NCI-H1417 (cell line): ENCODE data around the gene CCDC9B.

Source experiments
- DNase-seq, 3 experiments: peaks; one replicate each; lab custom pipeline; 2025; lab: John Stamatoyannopoulos, UW

CCDC9B gene

DNA sequence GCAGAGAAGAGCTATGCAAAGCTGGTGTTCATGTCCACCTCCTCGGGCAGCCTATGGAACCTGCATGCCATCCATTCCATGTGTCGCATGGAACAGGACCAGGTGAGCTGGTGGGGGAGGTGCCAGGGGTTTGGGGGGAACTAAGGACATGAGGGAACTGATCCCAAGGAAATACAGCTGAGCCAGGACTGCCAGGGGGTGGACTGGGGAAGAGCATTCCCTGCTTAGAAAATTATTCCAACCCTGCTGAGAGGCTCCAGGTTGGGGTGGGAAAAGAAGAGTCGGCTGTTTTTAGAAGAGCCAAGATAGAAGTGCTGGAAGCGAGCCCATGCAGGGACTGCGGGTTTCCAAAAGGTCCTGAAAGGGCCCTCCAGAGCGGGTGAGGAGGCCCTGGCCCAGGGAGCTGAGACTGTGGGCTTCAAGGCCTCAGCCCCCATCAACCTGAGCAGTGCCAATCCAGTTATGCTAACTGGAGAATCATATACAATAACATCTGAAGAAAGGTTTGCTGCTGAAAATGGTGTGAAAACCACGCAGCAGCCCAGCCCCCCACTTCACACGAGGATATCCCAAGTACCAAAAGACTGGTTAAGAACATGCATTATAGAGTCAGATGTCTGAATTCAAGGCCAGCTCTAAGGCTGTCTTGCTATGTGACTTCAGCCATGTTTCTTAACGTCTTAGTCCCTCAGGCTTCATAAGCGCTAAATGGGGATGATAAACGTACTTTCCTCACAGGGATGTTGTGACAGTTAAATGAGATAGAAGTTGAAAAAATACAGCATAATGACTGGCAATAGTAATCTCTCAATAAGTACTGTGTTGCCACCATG, 25.1 kb upstream of the CCDC9B start:
- no peak for DNase-seq

DNA sequence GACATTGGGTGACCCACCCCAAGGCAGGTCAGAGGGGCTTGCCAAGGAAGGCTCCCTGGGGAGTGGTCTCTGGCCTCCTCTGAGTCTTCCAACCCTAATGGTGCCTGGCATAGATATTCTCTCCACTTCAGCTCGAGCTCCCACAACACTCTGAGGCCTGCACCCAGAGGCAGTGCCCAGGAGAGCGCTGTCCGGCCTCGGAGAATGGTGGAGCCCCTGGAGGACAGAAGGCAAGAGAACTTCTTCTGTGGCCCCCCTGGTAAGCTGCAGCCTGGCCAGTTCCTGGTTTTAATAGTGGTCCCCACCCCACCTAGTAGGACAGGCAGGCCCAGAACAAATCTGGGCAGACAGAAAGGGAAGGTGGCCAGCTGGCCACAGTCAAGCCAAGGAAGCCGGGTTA, 24.3 kb upstream of the CCDC9B start:
- DNase-seq, result no peak

DNA sequence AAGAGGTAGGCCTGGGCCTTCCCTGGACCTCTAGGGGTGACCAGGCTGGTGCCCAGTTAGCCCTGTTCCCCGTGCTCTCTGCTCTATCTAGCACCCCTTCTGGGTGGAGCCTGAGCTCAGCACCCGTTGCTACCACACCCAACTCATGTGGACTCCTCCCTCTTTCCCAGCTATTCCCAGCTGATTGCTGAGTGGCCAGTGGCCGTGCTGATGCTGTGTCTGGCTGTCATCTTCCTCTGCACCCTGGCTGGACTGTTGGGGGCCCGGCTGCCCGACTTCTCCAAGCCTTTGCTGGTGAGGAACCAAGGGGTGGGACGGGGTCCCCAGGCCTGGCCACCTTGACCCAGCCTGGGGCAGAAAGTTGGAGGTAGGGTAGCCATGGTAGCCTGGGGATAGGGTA, 23.5 kb upstream of the CCDC9B start:
- no peak for DNase-seq

DNA sequence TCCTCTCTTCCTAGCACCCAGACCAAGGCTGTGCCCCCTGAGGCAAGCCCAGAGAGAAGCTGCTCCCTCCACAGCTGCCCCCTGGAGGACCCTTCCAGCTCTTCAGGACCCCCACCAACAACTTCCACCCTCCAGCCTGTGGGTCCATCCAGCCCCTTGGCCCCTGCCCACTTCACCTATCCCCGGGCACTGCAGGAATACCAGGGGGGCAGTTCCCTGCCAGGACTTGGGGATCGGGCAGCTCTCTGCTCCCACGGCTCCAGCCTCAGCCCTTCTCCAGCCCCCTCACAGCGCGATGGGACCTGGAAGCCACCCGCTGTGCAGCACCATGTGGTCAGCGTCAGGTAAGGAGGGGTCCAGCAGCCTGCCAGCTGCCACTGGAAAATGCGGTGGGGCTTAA, 22.9 kb upstream of the CCDC9B start:
- DNase-seq, result no peak

DNA sequence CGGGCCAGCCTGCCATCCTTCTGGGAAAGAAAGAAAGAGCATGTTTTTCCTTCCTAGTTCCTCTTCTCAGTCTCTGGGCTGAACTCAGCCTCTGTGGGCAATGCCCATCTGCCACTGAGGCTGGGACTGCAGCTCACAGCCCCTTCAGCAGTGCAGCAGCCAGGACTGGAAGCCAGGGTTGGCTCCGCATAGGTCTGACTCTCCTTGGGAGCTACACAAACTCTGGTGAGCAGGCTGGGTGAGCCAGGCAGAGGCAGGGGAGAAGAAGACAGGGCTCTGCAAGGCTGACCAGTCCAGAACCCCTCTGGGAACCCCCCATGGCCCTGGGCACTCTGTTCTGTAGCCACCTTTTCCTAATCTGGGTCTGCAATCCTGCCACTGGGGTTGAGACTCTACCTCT, 20.9 kb upstream of the CCDC9B start:
- DNase-seq, result no peak

DNA sequence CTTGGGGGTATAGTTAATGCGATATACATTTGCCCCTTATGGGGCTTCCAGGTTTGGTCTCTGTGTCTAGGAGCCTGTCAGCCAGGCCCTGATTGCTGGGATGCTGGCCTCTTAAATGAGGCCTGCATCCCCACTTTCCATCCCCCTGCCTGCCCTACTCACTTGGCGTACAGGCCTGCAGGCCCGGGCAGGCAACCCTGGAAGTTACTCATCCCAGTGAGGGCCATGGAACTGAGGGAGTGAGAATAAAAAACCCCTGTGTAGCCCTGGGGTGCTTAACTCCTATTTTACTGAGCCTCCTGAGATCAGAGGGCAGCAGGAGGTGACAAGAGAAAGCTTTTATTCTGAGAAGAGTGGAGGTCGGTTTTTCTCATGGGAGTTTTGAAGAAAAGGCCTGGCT, 19.3 kb upstream of the CCDC9B start:
- DNase-seq, result no peak

DNA sequence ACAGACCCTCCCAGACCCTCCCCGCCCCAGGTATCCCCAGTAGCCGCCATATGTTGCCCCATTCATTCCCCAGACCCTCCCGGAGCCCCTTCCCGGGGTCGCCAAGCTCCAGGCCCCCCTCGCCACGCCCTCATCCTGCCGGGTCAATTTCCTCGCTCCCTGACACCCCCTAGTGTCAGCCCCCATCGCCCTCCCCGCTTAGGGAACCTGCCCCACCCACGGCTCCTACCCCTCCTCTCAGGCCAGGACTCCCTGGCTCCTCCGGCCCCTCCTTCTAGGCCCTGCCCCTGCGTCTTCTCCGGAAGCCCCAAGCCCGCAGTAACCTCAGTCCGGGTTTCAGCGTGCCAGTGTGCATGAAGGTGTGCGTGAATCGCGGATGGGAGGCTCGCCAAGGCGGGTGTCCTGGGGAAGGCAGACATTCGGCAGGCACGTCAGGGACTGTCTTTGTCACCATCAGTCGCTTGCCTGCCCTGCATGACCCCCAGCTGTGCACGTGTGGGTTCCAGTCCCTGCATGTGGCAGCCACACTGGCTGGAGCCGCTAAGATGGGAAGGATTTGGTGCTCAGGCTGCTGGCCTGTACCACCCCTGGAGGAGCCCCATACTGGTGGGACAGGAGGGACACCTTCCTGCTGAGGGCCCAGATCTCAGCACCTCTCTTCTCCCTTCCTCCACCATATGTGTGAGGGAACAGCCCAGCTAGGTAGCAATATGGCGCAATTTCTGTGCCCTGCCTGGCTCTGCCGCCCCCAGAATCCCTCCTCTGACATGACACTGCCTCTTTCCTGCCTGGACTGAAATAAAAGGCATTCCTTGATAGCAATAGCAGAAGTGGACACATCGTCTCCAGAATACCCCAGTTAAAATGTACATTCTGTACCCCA, 18.0 kb upstream of the CCDC9B start:
- DNase-seq, result peak; percentile 7 to 53 (median 48)

DNA sequence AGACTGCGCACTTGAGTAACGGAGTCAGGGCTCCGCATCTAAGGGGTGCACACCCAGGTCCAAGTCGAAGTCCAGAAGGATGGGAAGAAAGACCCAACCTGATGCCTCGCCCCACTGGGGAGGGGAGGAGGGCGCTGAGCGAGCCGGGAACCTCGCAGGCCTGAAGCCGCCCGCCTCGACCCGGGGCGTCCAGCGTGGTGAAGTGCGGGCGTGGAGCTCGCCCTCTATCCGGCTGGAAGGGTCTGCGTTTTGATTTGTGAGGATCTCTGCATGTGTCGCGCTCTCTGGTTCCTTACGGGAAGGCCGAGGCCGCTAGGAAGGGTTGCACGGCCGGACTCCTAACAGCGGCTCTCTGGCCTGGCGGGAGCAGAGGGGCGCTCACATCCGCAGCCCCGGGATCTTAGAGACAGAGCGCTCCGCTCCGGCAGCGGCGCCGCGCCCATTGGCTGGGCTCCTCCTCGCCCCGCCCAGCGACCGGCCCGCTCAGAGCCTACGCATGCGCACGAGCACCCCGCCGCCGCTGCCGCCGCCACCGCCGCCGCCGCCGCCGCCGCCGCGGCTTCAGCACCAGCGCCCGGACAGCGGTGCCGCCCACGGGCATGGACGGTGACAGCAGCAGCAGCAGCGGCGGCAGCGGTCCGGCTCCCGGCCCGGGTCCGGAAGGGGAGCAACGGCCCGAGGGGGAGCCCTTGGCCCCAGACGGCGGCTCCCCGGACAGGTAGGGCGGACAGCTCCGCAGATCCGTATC, 17.2 kb upstream of the CCDC9B start, which contains the start of gene DISP2:
DISP2 (plus strand) TSS at position 497 of the 748 bp plus-strand sequence; CDS start at position 600, 103 bp downstream.
- DNase-seq, result peak; percentile 78 to 85 (median 84)

DNA sequence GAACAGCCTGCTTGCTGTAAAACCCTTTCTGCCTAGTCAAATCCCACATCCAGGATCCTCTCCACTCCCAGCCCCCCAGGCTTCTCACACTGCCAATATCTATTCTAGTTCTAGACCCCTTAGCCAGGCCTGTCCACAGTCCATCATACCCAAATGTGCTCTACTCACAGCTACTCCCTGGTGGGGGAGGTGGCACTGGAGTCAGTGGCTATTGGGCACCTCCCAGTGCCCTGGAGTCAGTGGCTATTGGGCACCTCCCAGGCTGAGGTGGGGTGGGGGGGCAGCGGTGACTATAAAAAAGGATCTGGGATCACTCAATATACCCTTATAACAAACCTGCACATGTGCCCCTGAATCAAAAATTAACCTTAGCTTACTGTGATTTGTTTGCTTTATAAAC, 16.5 kb upstream of the CCDC9B start:
- DNase-seq, result peak in 1 of 3 experiments; percentile 39

DNA sequence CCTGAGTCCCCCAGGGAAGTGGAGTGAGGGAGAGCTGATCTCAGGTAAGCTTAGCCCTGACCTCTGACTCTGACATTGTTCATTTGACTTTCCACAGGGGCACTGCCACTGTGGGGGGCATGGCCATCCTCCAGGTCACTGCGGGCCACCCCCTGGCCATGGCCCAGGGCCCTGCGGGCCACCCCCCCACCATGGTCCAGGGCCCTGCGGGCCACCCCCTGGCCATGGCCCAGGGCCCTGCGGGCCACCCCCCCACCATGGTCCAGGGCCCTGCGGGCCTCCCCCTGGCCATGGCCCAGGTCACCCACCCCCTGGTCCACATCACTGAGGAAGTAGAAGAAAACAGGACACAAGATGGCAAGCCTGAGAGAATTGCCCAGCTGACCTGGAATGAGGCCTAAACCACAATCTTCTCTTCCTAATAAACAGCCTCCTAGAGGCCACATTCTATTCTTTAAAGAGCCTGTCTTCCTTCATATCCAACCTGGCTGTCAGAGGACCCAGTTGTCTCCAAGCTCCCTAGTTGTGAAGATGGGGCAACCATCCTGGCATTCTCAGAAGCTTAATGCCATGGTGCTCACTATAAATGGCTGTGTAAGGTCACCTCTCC, 15.3 kb upstream of the CCDC9B start:
- no peak for DNase-seq

DNA sequence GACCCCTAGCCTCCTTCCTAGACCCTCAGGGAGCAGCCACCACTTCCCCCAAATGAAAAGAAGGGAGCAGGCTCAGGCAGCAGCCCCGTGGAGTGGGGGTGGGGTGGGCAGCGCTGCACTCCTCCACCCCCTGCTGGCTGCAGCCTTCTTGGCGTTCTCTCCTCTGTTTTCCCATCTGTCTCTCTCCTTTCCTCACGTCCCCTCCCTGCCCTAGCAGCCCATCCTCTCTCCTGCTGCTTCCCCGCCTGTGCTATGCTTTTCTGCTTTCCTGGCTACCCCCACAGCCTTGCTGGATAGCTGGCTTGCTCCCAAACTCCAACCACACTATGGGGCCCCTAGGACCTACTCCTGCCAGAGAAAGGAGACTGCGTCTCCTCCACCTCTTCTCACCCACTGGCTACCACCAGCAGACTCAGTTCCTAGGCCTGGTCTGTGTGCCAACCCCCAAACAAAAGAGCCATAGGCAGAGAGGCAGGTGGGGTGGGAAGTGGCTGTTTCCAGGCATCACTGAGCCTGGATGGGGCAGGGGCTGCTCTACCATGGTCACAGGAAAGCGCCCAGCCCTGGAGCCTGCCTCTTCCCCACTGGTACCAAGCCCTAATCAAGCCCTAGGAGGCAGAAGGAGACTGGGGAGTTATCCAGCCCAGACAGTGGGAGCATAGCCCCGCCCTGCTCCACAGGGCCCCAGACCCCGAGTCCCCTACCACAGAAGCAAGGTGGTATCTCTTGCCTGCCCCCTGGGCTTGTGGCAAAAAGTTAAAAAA, 13.9 kb upstream of the CCDC9B start:
- DNase-seq, result peak in 1 of 3 experiments; percentile 8

DNA sequence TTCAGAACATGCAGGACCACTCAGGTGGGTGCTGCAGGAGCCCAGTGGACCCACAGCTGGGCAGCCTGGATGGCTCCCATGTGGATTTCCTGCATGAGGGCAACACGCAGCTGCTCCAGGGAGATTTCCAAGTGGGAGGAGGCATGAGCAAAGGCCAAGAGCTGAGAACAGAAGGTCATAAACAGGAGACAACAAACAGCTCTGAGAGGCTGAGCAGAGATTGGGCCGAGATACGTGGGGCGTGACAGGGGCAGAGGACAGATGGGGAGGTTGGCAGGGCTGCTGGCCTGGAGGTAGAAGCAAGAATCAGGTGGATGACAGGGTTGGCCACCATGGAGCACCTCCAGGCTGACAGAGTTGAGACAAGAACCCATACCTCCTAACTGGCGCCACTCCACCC, 13.0 kb upstream of the CCDC9B start:
- no peak for DNase-seq

DNA sequence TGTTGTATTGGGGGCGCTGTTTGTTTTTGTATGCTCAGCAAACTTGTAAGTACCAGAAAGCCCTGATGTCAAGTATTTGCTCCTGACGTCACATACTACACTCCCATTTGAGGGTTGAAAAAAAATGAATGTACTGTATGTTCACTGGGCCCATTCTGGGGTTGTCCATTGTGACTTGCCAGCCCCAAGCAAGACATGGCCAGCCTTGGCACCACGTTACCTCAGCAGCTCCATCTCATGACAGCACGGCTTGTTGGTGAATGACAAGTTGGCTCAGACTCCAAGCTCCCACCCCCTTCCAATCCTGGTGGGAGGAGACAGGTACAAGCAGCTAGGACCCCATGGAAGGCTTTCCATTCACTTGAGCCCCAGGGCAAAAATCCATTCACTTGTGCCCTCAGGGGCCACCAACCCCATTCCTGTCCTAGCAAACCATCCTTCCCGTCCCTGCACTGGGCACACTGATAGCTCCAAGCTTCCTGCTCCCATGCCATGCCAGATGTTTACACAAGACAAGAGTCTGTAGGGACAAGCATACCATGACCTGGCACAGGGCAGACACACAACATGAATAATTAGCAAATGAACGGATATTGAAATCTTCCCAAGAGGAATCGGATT, 11.7 kb upstream of the CCDC9B start:
- no peak for DNase-seq

DNA sequence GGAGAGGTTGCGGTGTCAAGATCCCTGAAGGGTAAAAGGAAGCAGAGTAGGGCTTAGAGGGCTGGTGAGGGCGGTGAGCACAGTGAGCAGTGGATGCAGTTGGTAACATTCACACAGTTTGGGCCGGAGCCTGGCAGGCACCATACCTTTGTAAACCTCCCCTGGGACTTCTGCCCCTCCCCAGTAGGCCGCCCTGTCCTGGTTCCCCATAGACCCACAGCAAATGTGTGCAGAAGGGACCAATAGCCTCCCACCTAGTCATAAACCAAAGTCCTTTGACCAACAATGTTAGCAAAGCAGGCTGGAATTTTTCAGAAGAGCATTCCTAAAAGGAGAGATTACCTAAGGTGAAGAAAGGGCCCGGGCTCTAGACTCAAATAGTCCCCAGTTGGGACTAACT, 8.4 kb upstream of the CCDC9B start:
- DNase-seq, result no peak

DNA sequence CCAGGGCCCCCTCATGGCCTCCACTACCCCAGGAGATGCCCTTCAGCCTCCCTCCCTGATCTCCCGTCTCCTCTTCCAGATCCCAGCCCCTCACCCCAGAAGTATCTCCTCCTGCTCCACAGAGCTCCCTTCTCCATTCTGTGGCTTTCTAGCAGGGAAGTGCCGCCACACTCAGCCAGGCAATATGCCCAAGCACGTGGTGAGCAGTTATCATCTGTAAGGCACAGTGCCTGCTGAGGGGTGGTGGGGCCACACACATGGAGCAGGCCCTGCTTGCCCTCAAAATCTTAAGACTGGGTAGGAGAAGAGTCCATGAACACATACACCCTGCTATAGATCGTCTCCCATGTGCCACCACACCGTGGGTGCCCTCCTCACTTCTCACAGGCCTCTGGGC, 7.7 kb upstream of the CCDC9B start:
- DNase-seq, result no peak

DNA sequence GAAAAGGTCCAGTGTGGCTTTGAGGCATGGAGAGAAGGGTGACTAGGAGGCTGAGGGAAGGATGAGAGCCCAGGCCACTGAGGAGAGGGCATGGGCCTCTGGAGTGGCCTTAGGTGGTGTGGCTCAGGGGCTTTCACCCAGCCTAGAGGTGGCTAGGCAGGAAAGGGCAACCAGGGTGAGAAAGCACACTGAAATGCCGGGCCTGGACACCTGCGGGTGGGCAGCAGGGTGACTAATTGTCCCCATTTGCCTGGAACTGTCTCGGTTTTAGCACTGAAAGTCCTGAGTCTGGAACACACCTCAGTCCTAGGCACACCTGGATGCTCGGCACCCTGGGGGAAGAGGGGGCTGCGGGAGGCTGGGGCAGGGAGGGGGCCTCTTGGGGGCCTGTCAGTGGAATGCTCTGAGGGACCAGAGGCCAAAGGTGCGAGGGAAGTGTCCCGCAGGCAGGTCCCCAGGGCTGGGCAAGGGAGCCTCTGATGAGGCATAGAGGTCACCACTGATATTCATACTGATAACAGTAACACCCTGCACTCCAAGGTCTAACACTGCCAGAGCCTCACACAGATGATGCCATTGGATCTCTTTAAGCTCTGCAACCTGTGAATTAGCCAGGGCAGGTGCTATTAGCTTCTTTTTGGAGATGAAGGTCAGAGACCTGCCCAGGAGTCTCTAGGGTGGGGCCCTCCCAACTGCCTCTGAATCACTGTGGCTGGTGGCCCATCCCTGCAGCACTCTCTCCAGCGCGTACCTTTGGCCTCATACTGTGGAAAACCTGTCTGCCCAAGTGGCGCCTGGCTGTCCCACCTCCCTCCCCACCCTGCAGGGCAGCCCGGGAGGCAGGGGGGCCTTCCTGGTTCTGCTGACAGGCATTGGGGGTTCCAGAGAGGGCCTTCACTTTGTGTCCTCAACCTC, 7.1 kb upstream of the CCDC9B start:
- no peak for DNase-seq

DNA sequence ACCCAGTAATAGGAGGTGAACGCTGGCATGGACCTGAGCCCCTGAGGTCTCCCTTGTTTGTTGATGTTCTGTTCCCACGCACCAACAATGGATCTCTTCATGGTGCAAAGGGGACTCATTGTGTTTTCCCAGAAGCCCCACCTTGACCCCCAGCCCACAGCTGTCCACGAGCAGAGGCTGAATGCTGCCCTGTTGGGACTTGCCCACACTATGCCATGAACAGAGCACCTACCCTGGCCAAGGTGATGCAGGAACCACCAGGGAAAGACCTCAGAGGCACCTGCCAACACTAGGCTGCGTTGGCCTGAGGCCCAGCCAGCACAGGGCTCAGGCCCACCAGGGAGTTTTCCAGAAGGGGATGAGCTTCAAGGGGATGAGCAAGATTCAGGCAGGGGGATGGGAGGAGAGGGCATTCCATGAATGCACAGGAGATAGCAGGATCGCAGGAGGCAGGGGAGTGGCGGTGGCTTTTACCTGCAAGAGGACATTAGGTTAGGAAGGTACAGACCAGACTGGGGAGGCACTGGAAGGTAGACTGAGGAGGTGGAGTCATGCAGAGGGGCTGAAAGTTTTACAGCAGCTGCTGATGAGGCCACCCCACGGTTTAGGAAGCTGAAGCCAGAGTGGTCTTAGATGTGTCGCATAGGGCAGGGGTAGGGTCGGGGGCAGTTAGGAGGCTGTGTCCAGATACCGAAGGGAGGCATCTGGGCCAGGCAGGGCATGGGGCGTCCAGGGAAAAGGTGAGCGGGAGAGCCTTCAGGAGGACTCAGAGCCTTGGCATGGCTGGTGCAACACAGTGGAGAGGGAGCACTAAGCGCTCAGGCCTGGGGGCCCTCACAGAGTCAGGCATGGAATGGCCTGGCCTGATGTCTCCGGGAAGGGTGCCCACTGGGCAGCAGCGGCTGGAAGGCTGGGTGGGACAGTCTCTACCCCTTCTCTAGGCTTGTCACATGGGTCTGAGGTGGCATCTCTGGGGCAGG, 6.1 kb upstream of the CCDC9B start:
- no peak for DNase-seq

DNA sequence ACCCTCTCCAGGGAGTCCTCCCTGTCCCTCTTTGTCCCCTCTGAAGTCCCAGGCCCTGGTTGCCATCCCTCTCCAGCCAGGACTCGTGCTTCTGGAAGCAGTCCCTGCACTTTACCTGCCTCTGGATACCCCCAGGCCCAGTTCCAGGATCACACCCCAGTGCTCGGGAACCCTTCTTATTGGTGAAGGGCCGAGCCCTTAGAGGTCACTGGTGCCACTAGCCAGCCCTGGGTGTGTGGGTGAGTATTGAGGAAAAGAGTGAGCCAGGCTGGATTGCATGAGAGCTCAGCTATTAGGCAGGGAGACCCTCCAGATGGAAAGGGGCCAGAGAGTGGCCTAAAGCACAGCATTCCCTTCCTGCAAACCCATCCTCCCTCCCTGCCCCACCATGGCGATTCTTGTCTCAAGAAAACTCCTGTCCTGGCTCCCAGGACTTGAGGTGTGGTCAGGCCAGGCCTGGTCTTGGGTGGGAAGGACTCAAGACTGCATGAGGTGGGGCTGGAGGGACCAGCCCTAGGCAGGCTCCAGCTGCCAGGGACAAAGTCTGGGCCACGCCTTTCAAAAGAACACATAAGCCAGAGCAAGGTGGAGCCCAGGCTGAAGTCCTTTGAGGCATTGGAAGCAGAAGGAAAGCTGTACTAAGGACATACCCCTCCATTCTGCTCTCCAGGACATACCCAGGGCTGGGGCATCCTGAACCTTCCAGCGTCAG, 5.3 kb upstream of the CCDC9B start:
- DNase-seq, result no peak
